ENCODE data around the gene LRRC37A2.
"Not testable (repeated sequence)": the region's sequence is repeated elsewhere in the genome, so short reads cannot be mapped to it uniquely, and the experiment has no call there.

- TF ChIP-seq RBBP5 (IDR thresholded peaks at IDR 0.05; ENCODE audit: borderline replicate concordance, low read depth, low read length); E2F6 (IDR thresholded peaks at IDR 0.05); SUZ12 (IDR thresholded peaks at IDR 0.05; ENCODE audit: low read length); POLR2AphosphoS5 (IDR thresholded peaks at IDR 0.05; ENCODE audit: low read depth, low read length); POLR2A (IDR thresholded peaks at IDR 0.05; ENCODE audit: control extremely low read depth in 1 of 2, low read depth in 2 of 2, low read length in 2 of 2); CTCF (IDR thresholded peaks at IDR 0.05; ENCODE audit: control extremely low read depth in 1 of 3, insufficient read depth in 1 of 3, low read depth in 1 of 3, low read length in 3 of 3); SP1 (IDR thresholded peaks at IDR 0.05; ENCODE audit: low read depth, low read length); MAX (IDR thresholded peaks at IDR 0.05); RFX5 (IDR thresholded peaks at IDR 0.05; ENCODE audit: borderline replicate concordance, low read depth, low read length); JUN (IDR thresholded peaks at IDR 0.05; ENCODE audit: low read depth, low read length); HDAC2 (IDR thresholded peaks at IDR 0.05; ENCODE audit: borderline replicate concordance in 1 of 2, low read depth in 2 of 2, low read length in 2 of 2); GABPA (IDR thresholded peaks at IDR 0.05; ENCODE audit: borderline replicate concordance, insufficient read depth, low read length); TBP (IDR thresholded peaks at IDR 0.05; ENCODE audit: low read depth, low read length): not testable (repeated sequence)
Observed at GRCh38 chr17:46591332-46591731, 79.1 kb downstream of the LRRC37A2 start.
